ENCODE measurements around the gene CCDC188.

Gene CCDC188

GRCh38 chr22:20111045-20111688, 39.7 kb downstream of the CCDC188 start:
- peaks cover 25% of the 10 kb centered on the region for H3K79me2 ChIP-seq (ENCODE audit: control insufficient read depth, low read length)
- peaks cover 96% of the 10 kb centered on the region for H3K36me3 ChIP-seq (ENCODE audit: control insufficient read depth, low read length)
- no peaks in the 10 kb centered on the region for H4K20me1 ChIP-seq (ENCODE audit: control insufficient read depth, insufficient read depth, low read depth, low read length)
- H3K4me2 ChIP-seq (ENCODE audit: low read length) = no peak overlapping the region
- TF ChIP-seq CTCF (IDR thresholded peaks at IDR 0.05; ENCODE audit: low read depth, low read length, poor library complexity, severe bottlenecking) (peak; percentile 74), EZH2phosphoT487 (IDR thresholded peaks at IDR 0.05; ENCODE audit: borderline replicate concordance, low read length) (no peak)
- H3F3A ChIP-seq (ENCODE audit: control insufficient read depth, insufficient read depth) = peaks cover 13% of the 10 kb centered on the region
- H3K9me3 ChIP-seq (ENCODE audit: control insufficient read depth, insufficient read depth, low read length) = no peaks in the 10 kb centered on the region
- no peak overlapping the region for H3K4me3 ChIP-seq (ENCODE audit: low read length)
- H3K4me1 ChIP-seq (ENCODE audit: control insufficient read depth, low read length) = peaks cover 14% of the 10 kb centered on the region
- no peak overlapping the region; the same call in 1 of the 2 replicates for H3K27ac ChIP-seq (ENCODE audit: low read depth, low read length)
- no peaks in the 10 kb centered on the region for H3K27me3 ChIP-seq (ENCODE audit: control insufficient read depth, low read length)
- H3K9me2 ChIP-seq (replicated peaks; ENCODE audit: control insufficient read depth, low read length) = no peaks in the 10 kb centered on the region

GRCh38 chr22:20110359-20110985, 40.4 kb downstream of the CCDC188 start:
- Histone ChIP-seq H4K20me1 (ENCODE audit: control insufficient read depth, insufficient read depth, low read depth, low read length) (no peaks in the 10 kb centered on the region), H3K27ac (ENCODE audit: low read depth, low read length) (no peak overlapping the region), H3K4me3 (ENCODE audit: low read length) (no peak overlapping the region), H3K9me2 (replicated peaks; ENCODE audit: control insufficient read depth, low read length) (no peaks in the 10 kb centered on the region), H3K27me3 (ENCODE audit: control insufficient read depth, low read length) (no peaks in the 10 kb centered on the region), H3K9me3 (ENCODE audit: control insufficient read depth, insufficient read depth, low read length) (no peaks in the 10 kb centered on the region), H3K36me3 (ENCODE audit: control insufficient read depth, low read length) (peaks cover 96% of the 10 kb centered on the region), H3K4me1 (ENCODE audit: control insufficient read depth, low read length) (peaks cover 7% of the 10 kb centered on the region), H3K4me2 (ENCODE audit: low read length) (no peak overlapping the region), H3F3A (ENCODE audit: control insufficient read depth, insufficient read depth) (peaks cover 13% of the 10 kb centered on the region), H3K79me2 (ENCODE audit: control insufficient read depth, low read length) (peaks cover 18% of the 10 kb centered on the region)
- TF ChIP-seq EZH2phosphoT487 (IDR thresholded peaks at IDR 0.05; ENCODE audit: borderline replicate concordance, low read length) = no peak
- no peak for TF ChIP-seq CTCF (IDR thresholded peaks at IDR 0.05; ENCODE audit: low read depth, low read length, poor library complexity, severe bottlenecking)

GRCh38 chr22:20109411-20110358, 41.2 kb downstream of the CCDC188 start:
- Histone ChIP-seq H3F3A (ENCODE audit: control insufficient read depth, insufficient read depth) (peaks cover 13% of the 10 kb centered on the region), H3K9me2 (replicated peaks; ENCODE audit: control insufficient read depth, low read length) (no peaks in the 10 kb centered on the region), H3K79me2 (ENCODE audit: control insufficient read depth, low read length) (peaks cover 14% of the 10 kb centered on the region), H3K4me1 (ENCODE audit: control insufficient read depth, low read length) (0 out of 2 replicates have a peak, but pooled peaks cover 3% of the 10 kb centered on the region), H3K27me3 (ENCODE audit: control insufficient read depth, low read length) (no peaks in the 10 kb centered on the region), H3K9me3 (ENCODE audit: control insufficient read depth, insufficient read depth, low read length) (no peaks in the 10 kb centered on the region), H4K20me1 (ENCODE audit: control insufficient read depth, insufficient read depth, low read depth, low read length) (no peaks in the 10 kb centered on the region), H3K4me3 (ENCODE audit: low read length) (no peak overlapping the region), H3K36me3 (ENCODE audit: control insufficient read depth, low read length) (peaks cover 96% of the 10 kb centered on the region), H3K4me2 (ENCODE audit: low read length) (no peak overlapping the region), H3K27ac (ENCODE audit: low read depth, low read length) (no peak overlapping the region)
- TF ChIP-seq CTCF (IDR thresholded peaks at IDR 0.05; ENCODE audit: low read depth, low read length, poor library complexity, severe bottlenecking) (no peak), EZH2phosphoT487 (IDR thresholded peaks at IDR 0.05; ENCODE audit: borderline replicate concordance, low read length) (no peak)

Measured in DOHH2 (cell line).